SH-SY5Y (cell line): ENCODE data around the gene SRM.

Experiments used
- GATA2 ChIP-seq: IDR thresholded peaks from 2 replicates; pipeline ENCODE4 v1.6.1; 2011; ENCODE audit warnings: mild to moderate bottlenecking, low read depth, low read length
- GATA3 ChIP-seq: IDR thresholded peaks from 2 replicates; pipeline ENCODE4 v1.6.1; 2011; ENCODE audit warnings: low read depth, mild to moderate bottlenecking, low read length, moderate library complexity

DNA sequence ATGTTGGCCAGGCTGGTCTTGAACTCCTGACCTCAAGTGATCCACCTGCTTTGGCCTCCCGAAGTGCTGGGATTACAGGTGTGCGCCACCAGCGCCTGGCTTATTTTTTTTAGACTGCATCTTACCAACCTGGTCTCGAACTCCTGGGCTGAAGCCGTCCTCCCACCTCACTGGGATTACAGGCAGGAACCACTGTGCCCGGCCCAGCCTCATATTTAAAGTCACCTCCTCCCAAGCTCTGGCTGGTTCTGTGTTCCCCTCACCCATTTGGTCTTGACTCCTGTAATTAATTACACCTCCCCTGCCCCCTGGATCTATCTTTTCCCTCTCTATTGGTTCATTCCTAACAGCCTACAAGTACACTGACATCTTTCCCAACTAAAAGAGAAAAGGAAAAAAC, 41.5 kb upstream of the SRM start:
- no peak for TF ChIP-seq GATA2
- TF ChIP-seq GATA3, result no peak
